Measurements from ENCODE around the gene SHROOM4.

GRCh38 chrX:50778272-50778671 lies 35.7 kb downstream of the SHROOM4 start:
- TF ChIP-seq CTCF (IDR thresholded peaks at IDR 0.05), result no peak
- no peak for TF ChIP-seq POLR2A (IDR thresholded peaks at IDR 0.05)
